ENCODE measurements around the gene SEZ6L2. TPM values are rescaled to one million over a fixed set of nuclear protein-coding genes. Genes with fewer than 3 reads are reported as not detected.
"Not testable (repeated sequence)": the region's sequence is repeated elsewhere in the genome, so short reads cannot be mapped to it uniquely, and the experiment has no call there.

SEZ6L2 gene
- total and polyA plus RNA-seq, 8 donors, result 12.6 to 38.8 (median 18.3) TPM

- 70 to 72% methylated on average over 18 of the region's 18 CpGs for WGBS, 2 donors
- no peak for FAIRE-seq
- Histone ChIP-seq H3K4me3 (no peak overlapping the region), H3K4me1 (no peaks in the 10 kb centered on the region), H3K27ac (no peak overlapping the region), H3K9me3 (no peaks in the 10 kb centered on the region), H3K36me3 (no peaks in the 10 kb centered on the region), H3K27me3 (no peaks in the 10 kb centered on the region)
- no peak for DNase-seq
- no peak for TF ChIP-seq CTCF (IDR thresholded peaks at IDR 0.05)
- no peak for ATAC-seq
- intact Hi-C loops (cut with DNase I), result no loop called here
Measured at GRCh38 chr16:29876217-29876593, 23.1 kb downstream of the SEZ6L2 start.

GRCh38 chr16:29875206-29875605, 24.1 kb downstream of the SEZ6L2 start:
- H3K27ac ChIP-seq, result no peak overlapping the region
- ATAC-seq (no peak), DNase-seq (no peak), FAIRE-seq (no peak)
- intact Hi-C loops (cut with DNase I), result no loop called here
- H3K4me1 ChIP-seq, result no peaks in the 10 kb centered on the region
- 92 to 95% methylated on average over 6 of the region's 6 CpGs for WGBS, 2 donors
- H3K27me3 ChIP-seq, result no peaks in the 10 kb centered on the region
- H3K4me3 ChIP-seq, result no peak overlapping the region
- no peaks in the 10 kb centered on the region for H3K9me3 ChIP-seq
- no peaks in the 10 kb centered on the region for H3K36me3 ChIP-seq
- TF ChIP-seq CTCF (IDR thresholded peaks at IDR 0.05), result no peak

GRCh38 chr16:29873319-29873718, 26.0 kb downstream of the SEZ6L2 start:
- DNase-seq, result no peak
- H3K4me3 ChIP-seq, result no peak overlapping the region
- no peak for TF ChIP-seq CTCF (IDR thresholded peaks at IDR 0.05)
- no peaks in the 10 kb centered on the region for H3K36me3 ChIP-seq
- FAIRE-seq, result no peak
- intact Hi-C loops (cut with DNase I), result no loop called here
- no peaks in the 10 kb centered on the region for H3K4me1 ChIP-seq
- no peak for ATAC-seq
- H3K9me3 ChIP-seq, result no peaks in the 10 kb centered on the region
- no peak overlapping the region for H3K27ac ChIP-seq
- 90 to 94% methylated on average over 26 of the region's 26 CpGs for WGBS, 2 donors
- H3K27me3 ChIP-seq, result no peaks in the 10 kb centered on the region

GRCh38 chr16:29871822-29872546, 27.4 kb downstream of the SEZ6L2 start:
- ATAC-seq, result no peak
- FAIRE-seq, result no peak
- Histone ChIP-seq H3K9me3 (no peaks in the 10 kb centered on the region), H3K4me3 (no peak overlapping the region), H3K4me1 (no peaks in the 10 kb centered on the region), H3K27me3 (no peaks in the 10 kb centered on the region), H3K36me3 (no peaks in the 10 kb centered on the region), H3K27ac (no peak overlapping the region)
- DNase-seq, result no peak
- intact Hi-C loops (cut with DNase I), result no loop called here
- TF ChIP-seq CTCF (IDR thresholded peaks at IDR 0.05), result no peak
- WGBS, 2 donors, result 93 to 95% methylated on average over 15 to 16 of the region's 16 CpGs

- intact Hi-C loops (cut with DNase I), result loop anchor here in 1 of 3 donors (10.0 kb wide), 1 partner anchor 136 kb away; no protein-coding TSS in a partner anchor
- H3K4me1 ChIP-seq, H3K9me3 ChIP-seq, H3K36me3 ChIP-seq, DNase-seq, H3K27me3 ChIP-seq, H3K27ac ChIP-seq, FAIRE-seq, ATAC-seq, H3K4me3 ChIP-seq: not testable (repeated sequence)
- WGBS, 2 donors, result 87 to 93% methylated on average over 8 of the region's 8 CpGs
Measured at GRCh38 chr16:29869067-29869466, 30.3 kb downstream of the SEZ6L2 start.
